Pulmonary artery endothelial cell (primary cell): ENCODE measurements around the gene ZFP1. TPM values are rescaled to one million over a fixed set of nuclear protein-coding genes. Genes with fewer than 3 reads are reported as not detected.

Experiments
- DNase-seq: peaks from one replicate; pipeline ENCODE4 v3.0.0-alpha.2; 2011; ENCODE audit warnings: low read depth, low spot score
- total RNA-seq: library from RNA; depleted of rRNA; stranded (reverse); fragments of >200 nt; gene quantifications from 2 replicates; pipeline ENCODE4 v1.2.3, GENCODE V29; 2014

Gene ZFP1
- total RNA-seq, 1 donor from 2014 or later = 10.7 TPM

DNA sequence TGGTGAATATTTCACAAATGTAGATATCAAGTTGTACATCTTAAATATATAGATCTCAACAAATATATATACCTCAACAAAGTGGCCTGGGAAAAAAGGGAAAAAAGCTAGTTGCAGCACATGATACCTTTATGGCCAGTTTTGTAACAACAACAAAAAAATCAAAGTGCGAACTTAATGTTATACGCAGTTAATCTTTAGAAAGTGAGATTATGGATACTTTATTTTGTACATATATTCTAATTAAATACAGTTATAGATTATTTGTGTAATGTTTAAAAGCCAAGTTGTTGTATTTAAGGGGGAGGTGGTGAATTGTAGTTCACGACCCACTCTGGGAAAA, 385 bp upstream of the ZFP1 start:
- no peak for DNase-seq

- DNase-seq = no peak
These were observed 3.5 kb downstream of the ZFP1 start for GRCh38 chr16:75151798-75152197.

DNA sequence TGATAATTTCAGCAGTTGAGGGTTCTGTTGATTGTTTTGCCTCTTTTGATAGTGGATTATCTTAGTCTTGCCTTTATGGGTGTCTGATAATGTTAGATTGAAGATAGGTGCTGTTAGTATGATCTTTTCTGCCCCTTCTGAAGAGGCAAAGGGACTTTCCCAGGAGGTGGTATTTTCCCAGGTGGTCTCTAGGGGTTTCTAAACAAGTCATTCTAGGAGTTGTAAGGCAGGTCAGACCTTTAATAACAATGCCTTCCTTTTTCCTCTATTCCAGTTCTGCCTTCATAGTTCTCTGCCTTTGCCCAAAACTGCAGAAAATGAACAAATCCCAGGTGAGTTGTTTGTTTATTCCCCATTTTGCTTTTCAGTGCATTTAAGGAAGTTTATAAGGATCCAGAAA, 4.3 kb downstream of the ZFP1 start:
- no peak for DNase-seq

- DNase-seq = no peak
These were observed 12.1 kb downstream of the ZFP1 start for GRCh38 chr16:75160386-75160785.

- no peak for DNase-seq
These were observed 21.6 kb downstream of the ZFP1 start for GRCh38 chr16:75169899-75170405.

- no peak for DNase-seq
These were observed 24.3 kb downstream of the ZFP1 start for GRCh38 chr16:75172578-75172977.

DNA sequence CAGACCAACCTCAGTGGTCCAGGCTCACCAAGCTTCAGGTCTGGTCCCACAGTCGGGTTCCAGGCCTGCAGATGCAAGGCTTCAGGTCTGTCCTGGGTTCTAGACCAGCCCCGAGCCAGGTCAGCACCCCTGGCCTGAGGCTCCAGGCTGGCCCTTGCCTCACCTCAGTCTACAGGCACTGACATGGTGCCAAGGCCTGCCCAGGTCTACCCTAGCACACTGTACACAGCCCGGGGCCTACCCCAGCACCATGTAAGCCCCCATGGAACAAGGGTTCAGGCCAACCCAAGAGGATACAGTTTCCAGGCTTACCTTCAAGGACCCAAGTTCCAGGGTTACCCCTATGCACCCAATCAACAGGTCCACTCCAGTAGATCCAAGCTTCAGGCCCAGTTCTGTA, 26.8 kb downstream of the ZFP1 start:
- DNase-seq = no peak

GRCh38 chr16:75176926-75177325, 28.6 kb downstream of the ZFP1 start:
- no peak for DNase-seq

- DNase-seq = no peak
These were observed 30.9 kb downstream of the ZFP1 start for GRCh38 chr16:75179208-75179607.

DNA sequence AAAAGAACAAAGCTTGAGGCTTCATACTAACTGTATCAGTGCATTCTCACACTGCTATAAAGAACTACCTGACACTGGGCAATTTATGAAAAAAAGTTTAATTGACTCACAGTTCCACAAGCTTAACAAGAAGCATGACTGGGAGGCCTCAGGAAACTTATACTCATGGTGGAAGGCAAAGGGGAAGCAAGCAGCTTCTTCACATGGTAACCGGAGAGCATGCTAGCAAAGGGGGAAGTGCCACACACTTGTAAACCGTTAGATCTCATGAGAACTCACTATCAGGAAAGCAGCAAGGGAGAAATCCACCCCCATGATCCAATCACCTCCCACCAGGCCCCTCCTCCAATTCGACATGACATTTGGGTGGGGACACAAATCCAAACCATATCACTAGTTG, 33.3 kb downstream of the ZFP1 start:
- DNase-seq = no peak

DNA sequence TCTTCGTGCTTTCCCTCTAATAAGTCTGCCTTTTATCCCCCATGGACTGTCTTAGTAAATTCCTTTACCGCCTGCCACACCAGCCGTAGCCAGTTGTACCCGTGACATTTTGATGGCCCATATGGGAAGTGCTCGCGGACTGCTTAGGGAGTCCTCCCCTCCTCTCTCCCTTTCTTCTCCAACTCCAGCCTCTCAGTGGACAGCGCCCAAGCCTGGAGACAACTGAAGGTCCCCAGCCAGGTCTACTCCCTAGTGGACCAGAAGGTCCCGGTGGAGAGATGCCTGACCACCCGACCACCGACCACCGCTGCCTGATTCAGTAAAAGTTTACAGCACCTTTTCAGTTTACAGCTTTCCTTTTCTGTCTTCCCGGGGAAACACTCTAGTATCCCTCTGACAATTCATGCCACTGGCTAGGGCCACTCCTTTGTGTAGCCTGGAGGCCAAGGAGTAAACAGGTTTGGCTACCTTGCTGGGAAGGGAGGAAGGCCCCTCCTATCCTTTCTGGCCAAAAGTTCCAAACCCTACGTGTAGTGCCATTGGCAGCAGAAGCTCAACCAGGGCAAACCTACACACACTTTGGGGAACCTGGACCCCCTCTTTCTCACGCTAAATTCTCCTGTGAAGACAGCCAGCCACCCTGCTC, 40.6 kb downstream of the ZFP1 start:
- no peak for DNase-seq

DNA sequence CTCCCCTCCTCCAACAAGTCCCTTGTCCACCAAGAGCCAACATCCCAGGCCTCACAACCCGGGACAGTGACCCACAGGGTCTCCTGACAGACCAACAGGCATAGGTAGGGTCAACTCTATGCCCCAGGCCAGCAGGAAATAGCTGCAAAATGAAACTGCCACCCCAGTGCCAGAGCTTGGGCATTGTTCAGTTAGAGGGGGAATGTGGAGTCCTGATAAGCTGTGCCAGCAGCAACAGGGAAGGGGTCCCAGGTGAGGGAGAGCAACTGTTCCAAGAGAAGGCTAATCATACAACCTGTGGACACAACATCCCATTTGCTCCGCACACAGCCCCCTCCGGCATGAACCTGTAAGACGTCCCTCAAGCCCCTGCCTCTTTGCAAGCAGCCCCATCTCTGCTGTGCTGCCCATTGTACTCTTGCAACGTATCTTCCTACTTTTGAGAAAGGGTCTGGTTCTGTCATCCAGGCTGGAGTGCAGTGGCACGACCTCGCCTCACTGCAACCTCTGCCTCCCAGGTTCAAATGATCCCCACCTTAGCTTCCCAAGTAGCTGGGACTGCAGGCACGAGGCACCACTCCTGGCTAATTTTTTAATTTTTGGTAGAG, 41.4 kb downstream of the ZFP1 start:
- DNase-seq = no peak

DNA sequence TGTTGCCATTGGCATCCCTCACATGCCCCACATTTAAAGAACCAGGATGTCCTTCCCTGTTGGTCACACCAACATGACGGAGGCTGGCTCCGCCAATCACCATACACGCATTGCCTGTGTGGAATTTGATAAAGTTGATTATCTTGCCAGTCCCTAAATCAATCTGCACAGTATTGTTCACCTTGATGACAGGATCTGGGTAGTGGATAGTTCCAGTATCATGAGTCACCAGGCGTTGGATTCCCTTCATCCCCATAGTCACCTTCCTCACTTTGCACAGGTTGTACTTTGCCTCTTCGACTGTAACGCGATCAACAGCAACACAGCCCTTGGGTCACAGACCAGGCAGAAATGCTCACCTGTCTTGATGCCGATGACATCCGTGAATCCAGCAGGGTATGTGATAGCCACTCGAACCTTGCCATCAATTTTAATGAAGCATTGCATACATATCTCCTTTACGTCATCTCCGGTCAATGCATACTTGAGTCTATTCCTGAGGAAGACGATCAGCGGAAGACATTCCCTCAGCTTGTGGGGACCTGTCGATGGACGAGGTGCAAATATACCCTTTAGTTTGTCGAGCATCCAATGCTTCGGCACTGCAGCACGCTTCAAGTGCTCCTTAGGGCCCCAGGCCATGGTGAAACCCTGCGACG, 44.4 kb downstream of the ZFP1 start:
- DNase-seq = no peak

- DNase-seq = no peak
These were observed 44.9 kb downstream of the ZFP1 start for GRCh38 chr16:75193265-75193650.

DNA sequence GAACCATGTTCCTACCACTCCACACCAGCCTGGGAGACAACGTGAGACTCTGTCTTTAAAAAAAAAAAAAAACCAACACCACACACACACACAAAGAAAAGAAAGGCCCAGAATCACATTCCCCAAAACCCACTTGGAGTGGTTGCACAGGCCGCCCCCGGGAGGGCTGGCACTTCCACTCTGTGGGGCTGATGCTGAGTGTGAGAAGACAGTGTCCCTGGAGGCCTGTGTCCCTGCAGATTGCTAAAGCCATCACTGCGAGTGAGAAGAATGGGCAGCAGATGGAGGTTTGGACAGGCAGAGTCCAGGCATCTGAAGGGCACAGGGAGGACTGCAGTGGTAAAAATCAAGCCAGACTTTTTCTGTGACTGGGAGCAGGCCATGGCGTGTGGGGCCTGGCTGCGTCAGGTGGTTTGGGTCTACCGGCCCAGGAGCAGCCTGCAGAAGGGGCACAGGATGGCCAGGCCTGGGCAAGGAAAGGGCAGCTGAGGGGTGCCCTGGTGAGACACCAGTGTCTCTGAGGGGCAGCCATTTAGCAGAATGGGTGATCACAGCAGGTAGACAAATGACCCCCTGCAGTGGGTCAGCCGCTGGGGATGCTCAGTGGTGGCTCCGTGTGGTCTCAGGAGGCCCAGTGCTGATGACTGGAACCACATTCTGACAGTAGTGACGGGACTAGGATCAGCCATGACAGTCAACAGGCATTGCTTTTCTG, 45.6 kb downstream of the ZFP1 start:
- DNase-seq = no peak

DNA sequence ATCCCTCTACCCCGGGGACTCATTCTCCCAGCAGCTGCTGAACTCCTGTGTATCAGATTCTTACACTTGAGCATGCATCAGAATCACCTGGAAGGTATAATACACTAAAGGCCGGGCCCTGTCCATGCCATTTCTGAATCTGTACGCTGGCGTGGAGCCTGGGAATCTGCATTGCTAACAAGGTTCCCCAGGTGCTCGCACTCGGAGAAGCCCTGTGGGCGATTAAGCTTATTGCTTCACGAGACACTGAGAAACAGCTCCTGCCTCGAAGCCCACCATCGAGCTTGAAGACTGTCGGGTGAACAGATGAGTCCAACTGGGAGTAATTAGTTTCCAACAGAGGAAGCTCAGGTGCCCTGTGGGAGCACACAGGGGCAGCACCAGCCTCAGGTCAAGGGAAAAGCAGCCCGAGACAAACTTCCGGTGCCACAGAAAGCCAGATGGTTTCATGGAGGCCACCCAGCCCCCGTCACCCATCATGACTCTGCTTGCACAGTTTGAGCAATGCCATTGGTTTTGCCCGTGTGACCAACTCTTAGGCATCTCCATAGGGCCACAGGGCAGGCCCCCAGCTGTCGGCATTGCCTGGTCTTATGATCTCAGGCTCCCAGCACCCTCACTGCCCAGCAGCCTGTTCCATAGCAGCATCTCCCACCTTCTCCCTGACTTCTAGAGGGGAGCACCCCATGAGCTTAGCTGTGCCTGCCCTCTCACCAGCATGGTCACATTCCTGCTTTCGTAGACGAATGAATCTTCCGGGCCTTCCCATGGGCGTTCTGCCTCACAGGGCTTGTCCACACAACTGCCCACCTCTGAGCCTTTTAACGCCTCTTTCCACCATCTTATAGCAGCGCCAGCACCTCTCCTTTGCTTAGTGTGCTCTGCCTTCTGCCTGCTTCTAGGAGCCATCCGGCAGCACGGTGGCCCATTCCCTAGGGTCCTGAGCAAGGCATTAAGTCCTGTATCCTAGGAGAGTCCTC, 47.8 kb downstream of the ZFP1 start:
- no peak for DNase-seq

- DNase-seq = no peak
These were observed 48.5 kb downstream of the ZFP1 start for GRCh38 chr16:75196836-75197235.

DNA sequence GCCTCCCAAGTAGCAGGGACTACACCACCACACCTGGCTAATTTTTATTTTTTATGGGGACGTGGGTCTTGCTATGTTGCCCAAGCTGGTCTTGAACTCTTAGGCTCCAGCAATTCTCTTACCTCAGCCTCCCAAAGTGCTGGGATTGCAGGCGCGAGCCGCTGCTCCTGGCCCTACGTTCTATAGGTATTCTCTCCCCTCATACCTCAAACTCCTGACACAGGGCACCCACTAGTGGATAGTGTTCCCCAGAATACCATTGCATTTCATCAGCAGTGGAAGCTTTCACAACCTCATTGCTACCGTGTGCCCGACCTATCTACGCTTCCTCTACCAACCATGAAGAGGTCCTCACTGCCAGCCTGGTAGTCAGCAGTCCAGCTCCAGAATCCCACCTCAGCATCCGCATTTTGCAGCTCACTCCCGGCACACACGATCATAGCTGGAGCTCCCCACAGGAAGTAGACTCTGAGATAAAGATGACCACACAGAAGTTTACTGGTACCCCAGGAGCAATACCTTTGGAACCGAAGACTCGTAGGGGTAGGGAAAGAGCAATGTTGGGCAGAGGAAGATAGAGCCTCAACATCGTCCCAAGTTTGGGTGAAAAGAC, 49.3 kb downstream of the ZFP1 start:
- no peak for DNase-seq

GRCh38 chr16:75198135-75198600, 49.8 kb downstream of the ZFP1 start:
- DNase-seq = no peak

DNA sequence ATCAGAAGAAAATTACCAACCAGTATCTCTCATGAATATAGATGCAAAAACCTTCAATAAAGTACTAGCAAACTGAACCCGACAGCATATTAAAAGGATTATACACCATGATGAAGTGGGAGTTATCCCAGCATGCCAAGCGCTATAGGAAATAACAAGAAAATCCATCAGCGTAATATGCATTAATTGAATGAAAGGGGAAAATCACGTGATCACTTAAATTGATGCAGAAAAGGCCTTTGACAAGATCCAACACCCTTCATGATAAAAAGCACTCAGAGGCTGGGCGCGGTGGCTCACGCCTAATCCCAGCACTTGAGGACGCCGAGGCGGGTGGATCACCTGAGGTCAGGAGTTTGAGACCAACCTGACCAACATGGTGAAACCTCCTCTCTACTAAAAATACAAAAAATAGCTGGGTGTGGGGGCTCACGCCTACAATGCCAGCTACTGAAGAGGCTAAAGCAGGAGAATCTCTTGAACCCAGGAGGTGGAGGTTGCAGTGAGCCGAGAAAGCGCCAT, 53.8 kb downstream of the ZFP1 start:
- DNase-seq = no peak
